GM20431 (cell line): ENCODE results near the gene FAM184B.
"Not testable (repeated sequence)": the region's sequence is repeated elsewhere in the genome, so short reads cannot be mapped to it uniquely, and the experiment has no call there.

Experiments used
- in situ Hi-C: fragments of 300-500 bp; cut with MseI, MboI; formaldehyde crosslinking; loops from one replicate; pipeline ENCODE4 v1.15.0; 2020; ENCODE audit warnings: low sequenced_read_pairs; ENCODE audit not compliant: unreplicated experiment

FAM184B gene

DNA sequence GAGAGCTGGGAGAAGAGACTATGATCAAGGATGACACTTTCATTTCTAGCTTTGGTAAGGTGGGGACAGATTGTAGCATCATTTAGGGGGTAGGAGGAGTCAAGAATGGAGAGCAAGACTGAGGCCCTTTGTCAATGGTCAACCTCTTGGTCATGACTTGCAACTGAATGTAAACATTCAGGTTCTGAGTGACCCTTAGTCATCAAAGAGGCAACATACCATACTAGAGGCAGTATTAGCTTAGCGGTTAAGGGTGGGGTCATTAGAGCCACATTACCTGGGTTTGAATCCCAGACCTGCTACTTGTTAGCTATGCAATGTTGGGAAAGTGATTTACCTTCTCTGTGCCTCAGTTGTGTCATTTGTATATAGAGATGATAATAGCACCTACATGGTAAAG, 90.5 kb downstream of the FAM184B start:
- in situ Hi-C loops, result no loop called here

DNA sequence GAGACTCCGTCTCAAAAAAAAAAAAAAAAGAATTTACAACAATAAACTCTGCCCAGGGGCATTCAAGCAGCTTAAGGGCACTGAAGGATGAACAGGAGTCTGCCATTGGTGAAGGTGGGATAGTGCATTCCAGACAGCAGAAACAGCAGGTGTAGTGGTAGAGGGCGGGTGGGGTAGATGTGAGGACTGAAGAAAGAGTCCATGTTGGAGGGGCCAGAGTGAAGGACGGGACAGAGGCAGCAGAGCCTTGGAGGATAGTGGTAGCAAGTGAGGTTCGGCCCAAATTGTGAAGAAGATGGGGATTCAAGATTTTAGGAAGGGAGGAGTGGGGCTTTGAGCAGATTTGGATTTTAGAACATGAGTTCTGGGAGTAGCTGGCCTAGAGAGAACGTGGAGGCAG, 91.3 kb downstream of the FAM184B start:
- in situ Hi-C loops, result no loop called here

DNA sequence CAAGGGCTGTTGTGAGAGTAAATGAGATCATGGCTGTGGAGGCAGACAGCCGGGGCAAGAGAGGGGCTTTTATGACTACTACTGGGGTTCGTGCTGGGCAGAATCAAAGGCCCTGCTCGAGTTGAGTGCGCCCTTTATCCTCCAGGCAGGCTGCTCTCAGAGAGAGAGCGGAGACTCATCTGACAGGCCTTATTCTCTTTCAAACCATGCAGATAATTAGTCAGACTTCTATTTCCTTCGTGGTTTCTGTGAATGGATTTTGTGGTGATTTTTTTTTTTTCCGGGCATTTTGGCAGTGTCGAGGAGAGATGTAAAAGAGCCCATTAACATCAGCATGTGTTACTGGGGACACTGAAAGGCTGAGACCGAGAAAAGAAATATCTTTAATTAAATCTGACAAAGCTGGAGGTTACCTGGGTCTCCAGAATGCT, 93.4 kb downstream of the FAM184B start:
- in situ Hi-C loops, result no loop called here

DNA sequence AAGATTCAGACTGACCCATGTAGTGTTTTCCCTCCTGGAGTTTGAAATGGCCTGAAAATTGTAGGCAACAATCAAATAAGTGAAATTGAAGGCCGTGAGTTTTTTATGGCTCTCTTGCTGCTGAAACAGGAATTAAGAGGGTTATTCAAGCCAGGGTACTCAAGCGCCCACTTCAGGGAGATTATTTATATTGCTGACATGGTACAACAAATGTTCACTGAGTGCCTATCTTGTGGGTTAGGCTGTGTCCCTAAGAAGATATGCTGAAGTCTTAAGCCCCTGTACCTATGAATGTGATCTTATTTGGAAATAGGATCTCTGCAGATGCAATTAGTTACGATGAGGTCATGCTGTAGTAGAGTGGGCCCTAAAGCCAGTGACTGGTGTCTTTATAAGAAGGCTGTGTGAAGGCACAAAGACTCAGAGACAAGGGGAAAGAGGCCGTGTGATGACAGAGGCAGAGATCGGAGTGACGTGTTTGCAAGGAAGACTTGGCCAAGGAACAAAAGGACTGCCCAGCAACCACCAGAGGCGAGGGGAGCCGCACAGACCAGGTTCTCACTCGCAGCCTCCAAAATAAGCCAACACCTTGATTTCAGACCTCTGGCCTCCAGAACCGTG, 94.1 kb downstream of the FAM184B start:
- in situ Hi-C loops, result no loop called here

DNA sequence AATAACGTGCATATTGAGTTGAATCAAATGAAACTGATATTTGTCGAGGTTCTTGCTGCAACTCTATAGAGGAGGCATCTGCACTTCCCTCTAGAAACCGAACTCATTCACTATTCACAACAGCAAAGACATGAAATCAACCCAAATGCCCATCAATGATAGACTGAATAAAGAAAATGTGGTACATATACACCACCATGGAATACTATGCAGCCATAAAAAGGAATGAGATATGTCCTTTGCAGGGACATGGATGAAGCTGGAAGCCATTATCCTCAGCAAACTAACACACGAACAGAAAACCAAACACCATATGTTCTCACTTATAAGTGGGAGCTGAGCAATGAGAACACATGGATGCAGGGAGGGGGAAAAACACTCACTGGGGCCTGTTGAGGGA, 96.8 kb downstream of the FAM184B start:
- in situ Hi-C loops, result not testable (repeated sequence)

DNA sequence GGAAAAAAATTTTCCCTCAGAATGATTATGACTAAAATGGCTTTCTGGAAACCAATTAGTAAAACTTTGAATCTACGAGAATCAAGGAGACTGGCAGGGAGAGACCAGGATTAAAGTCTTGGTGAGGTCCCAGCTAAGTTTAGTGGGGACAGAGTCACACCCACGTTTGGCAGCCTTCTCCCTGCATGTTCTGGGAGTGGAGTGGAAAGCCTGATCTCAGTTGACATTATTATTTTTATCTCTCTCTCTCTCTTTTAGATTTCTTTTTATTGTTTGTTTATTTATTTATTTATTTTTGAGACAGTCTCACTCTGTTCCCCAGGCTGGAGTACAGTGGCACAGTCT, 99.2 kb downstream of the FAM184B start:
- in situ Hi-C loops, result no loop called here

DNA sequence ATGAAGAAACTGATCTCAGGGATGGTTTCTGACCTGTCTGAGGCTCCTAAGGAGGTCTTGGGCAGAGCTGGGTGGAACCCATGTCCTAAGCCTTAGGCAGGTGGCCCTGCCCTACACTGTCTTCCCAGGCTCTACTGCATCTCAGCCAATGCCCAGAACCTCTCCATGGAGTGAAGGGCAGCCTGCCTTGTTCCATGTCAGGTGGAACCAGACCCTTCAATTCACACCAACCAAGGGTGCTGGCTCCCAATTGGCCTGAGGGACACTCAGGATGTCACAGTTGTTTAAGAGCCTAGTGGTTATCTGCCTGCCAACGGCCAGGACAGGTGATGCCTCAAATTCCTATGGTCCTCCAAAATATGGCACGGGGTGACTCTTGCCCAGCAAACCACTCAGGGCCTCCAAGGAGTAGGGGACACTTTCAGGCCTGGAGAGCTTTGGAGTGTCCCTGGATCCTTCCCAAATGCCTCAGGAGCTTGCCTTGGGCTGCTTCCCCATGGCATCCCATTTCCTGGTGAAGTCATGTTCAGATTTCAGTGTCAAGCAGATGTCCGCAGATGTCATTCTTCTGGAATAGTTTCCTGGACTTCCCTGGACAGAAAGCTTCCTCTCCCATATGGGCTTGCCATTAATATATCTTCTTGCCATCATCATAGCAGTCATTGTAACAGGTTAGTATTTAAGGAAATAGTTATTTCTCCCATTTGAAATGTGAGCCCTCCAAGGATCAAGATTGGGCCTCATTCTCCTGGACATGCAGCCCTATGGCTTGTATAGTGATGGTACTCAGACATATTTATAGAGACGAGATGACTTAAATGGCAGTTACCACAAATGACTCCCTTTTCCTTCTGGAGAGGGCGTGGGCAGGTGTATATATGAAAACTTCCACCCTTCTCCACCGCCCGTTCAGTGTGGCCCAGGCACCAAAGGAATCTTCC, 99.9 kb downstream of the FAM184B start:
- in situ Hi-C loops, result no loop called here

DNA sequence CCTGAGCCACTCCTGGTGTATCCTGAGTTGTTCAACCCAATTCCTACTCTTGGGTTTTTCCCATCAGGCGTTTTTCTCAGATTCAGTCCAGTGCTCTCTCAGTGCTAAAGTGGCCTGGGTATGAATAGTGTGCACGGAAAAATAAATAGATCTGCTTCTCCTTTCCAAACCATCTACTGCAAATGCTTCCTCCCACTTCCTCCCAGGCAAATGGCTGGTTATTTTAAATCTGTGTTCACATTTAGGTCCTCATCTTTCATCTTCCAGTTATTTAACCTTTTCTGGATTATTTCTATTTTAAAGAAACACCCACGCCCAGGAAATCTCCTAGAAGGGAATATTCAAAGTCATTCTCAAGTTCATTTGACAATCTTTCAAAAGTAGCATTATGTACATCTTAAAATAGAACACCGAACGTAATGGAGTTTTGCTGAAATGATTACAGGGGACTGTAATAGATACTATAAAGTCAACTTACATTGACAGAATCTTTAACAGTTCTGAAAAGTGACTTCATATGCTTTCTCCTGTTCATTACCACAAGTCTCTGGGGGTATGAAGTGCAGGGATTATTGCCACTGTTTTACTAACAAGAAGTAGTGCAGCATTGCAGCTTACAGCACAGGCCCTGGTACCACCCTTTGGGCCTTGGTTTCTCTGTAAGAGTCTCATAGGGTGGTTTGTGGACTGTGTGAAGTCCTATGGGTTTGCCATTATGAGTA, 100.7 kb downstream of the FAM184B start:
- in situ Hi-C loops, result no loop called here

DNA sequence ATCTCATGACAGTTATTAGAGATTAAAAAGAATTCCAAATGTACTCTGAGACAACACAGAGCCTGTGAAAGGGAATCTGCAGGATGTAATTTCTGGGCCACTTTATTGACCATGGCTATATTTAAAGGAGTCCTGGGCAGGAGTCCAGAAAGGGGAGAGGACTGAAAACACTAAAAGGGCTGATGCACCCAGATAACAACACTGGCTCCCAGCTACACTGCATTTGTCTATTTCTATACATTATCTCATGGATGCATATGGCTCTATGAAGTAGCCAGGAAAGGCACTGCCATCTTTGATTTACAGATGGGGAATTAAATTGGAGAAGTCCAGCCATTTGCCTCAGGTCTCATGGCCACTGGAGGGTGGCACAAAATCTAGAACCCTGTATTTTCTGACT, 111.0 kb downstream of the FAM184B start:
- in situ Hi-C loops, result no loop called here

DNA sequence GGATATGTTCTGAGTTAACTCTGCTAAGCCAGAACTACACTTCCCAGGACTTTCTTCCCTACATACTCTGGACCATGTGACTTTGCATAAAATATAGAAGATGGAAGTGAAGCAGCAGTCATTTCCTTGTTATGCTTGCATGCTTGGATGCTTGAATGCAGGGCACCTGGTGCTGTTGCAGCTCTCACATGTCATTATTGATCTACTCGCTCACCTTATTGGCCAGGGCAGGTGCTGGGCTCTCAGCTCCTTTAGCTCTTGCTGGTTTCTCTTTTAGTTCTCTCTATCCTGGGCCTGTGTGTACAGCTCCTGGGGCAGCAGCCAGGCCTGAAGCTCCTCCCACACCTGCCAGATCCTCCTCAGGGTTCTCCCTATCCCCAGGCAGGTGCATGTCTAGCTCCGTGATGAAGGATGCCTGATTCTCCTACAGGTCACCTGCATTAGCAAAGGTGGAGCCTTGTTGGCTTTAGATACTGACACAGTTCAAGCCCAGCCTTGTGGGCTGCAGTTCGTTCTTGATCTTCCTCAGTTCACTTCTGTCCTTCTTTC, 113.7 kb downstream of the FAM184B start:
- in situ Hi-C loops, result no loop called here

DNA sequence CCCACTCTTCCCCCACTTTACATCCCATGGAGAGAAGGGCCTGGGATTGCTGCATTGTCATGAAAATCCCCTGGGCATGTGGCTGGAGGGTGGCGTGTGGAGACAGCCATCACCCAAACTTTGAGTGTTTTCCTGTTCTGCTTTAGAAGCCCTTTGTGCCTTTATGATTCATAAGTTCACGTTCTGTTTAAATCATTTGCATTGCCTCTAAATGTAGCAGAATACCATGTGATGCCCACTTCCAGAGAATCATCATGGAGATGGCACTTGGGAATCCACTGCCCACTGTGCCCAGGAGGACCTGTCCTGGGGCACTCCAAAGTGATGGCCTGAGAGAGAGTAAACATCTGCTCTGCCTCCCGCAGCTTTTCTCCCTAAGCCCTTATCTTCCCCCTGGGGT, 114.2 kb downstream of the FAM184B start:
- in situ Hi-C loops, result no loop called here

DNA sequence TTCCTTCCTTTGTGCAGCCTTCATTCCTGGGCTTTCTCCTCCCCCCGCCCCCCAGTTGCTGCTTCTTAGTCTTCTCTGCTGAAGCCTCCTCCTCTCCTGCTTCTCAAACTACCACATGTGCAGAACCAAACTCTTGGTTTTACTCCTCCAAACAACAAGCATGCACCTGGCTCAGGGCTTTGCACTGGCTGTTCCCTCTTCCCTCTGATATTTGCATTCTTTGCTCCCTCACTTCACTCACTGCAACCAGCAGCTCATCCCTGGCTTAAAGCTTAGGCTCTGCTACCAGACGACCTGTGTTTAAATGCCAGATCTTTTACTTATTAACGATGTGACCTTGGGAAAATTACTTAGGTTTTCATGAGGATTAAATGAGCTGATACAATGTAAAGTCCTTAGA, 115.6 kb downstream of the FAM184B start:
- in situ Hi-C loops, result no loop called here

DNA sequence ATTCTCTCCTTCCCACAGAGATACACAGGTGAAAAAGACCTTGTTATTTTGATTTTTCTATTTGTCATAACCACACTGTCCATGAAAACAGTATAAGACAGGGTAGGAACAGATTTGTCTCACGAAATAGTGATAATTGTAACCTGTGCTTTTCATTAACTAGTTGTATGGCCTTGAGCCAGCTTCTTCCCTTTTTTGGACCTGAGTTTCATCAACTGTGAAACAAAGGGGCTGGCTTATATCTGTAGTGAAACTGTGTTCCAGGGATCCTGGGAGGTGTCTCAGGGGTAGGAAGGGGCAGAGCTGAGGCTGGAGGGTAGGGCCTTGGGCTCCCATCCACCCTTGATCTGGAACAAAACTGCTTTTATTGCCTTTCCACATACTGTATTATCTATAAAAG, 116.1 kb downstream of the FAM184B start:
- in situ Hi-C loops, result no loop called here

DNA sequence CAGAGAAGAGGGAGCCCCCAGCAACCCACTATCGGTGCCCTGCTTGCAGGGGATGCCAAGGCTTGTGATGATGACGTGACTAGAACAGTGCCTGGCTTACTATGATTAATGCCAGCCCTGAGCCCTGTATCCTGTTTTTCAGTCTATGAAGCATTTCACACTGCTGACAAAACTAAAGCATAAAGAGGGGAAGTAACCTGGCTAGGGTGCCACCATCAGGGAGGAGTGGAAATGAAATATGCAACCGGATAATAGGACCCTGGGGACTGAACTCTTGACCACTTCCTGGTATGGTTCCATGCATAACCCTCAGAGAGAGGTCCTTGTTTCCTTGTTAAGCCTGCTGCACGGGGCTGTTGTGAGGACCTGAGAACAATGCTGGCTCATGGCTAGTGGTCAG, 116.7 kb downstream of the FAM184B start:
- in situ Hi-C loops, result no loop called here

DNA sequence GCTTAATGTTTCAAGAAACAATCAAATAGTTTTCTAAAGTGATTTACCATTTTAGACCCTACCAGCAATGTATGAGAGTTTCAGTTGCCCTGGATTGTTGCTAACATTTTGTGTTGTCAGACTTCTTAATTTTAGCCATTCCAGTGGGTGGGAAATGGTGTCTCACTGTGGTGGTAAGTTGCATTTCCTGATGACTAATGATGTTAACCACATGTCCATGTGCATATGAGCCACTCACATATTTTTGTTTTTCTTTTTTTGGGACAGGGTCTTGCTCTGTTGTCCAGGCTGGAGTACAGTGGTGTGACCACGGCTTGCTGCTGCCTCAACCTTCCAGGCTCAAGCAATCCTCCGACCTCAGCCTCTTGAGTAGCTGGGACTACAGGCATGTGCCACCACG, 118.7 kb downstream of the FAM184B start:
- in situ Hi-C loops, result no loop called here

DNA sequence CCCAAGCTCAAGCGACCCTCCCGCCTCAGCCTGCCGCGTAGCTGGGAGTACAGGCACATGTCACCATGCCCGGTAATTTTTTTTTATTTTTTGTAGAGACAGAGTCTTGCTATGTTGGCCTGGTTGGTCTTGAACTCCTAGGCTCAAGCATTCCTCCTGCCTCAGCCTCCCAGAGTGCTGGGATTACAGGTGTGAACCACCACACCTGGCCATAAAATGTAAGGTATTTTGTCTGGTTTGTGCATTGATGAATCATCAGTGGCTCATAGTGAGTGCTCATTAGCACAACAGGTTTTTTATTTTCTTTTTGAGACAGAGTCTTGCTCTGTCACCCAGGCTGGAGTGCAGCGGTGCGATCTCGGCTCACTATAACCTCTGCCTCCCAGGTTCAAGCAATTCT, 122.2 kb downstream of the FAM184B start:
- in situ Hi-C loops, result not testable (repeated sequence)

DNA sequence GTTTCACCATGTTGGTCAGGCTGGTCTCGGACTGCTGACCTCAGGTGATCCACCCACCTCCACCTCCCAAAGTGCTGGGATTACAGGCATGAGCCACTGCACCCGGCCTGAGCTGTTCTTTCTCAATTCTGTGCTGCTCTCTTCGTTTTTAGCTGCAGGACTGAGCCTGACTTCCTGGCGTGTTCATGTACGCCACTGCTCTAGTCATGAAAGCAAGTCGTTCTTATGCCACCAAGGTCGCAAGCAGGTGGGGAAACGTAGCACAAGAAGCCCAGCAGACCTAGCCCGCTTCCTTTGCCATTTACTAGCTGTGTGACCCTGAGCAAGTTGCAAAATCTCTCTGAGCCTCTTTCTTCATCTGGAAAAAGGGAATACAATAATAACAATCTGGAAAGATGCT, 123.6 kb downstream of the FAM184B start:
- in situ Hi-C loops, result no loop called here

DNA sequence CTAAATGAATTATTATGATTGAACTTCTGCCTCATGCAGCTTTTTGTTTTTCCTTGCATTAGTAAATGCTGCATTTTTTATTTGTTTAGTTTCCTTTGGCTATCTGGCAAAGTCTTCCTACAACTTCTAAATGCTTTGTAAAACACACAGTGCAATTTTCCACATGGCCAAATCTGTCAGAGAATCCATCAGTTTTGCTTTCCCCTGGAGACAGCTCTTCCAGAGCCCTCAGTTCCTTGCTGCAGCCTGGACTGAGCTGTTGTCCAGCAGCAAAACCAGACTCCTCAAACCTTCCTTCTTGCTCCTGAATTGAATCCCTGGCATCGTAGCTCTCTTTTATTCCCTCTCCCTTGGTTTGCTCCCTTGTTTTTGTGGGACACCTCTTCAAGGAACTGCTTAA, 124.3 kb downstream of the FAM184B start:
- in situ Hi-C loops, result no loop called here

DNA sequence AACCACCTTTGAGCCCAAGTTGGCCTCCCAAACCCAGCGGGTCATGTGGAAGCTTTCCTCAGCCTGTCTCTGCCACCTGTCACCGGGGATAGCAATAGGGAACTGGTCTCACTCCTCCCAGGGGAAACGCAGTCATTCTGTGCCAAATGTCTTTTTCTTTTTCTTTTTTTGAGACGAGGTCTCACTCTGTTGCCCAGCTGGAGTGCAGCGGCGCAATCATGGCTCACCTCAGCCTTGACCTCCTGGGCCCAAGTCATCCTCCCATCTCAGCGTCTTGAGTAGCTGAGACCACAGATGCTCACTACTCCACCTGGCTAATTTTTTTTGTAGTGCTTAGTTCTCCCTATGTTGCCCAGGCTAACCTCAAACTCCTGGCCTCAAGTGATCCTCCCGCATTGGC, 126.7 kb downstream of the FAM184B start:
- in situ Hi-C loops, result no loop called here

DNA sequence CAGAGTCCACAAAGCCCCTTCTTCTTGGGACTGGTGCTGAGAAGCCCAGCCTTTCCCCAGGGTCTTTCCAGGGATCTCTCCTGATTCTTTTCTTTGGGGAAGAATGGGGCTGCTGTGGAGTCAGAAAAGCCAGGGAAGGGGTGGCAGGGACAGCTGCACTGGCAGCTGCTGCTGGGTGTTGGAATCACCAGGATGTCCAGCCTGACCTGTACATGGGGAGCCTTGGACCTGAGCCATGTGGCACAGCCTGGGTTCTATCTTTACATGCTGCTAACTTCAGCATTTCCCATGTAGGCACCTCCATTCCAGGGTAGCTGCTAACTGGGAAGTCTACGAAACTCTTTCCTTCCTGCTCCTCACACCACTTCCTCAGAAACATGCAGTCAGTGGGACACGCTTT, 131.0 kb downstream of the FAM184B start:
- in situ Hi-C loops, result no loop called here

DNA sequence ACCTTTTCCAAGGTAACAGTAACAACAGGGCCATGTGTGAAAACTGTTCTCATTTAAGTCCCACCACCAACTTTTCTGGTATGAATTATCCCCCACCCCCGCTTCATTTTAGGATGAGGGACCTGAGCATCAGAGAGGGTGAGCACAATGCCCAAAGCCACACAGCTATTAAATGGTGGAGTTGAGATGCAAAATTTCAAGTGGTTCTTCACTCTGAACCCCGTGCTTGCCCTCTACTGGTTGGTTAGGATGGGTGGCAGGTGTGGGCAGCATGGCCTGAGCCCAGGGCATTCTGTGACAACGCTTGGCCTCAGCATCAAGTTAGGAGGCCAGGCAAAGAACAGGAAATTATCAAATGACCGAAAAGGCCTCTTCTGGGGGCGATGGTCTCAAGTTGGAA, 133.5 kb downstream of the FAM184B start:
- in situ Hi-C loops, result no loop called here
